ENCODE data around the gene SCAMP4.
"Not testable (repeated sequence)": the region's sequence is repeated elsewhere in the genome, so short reads cannot be mapped to it uniquely, and the experiment has no call there.

SCAMP4 gene

GRCh38 chr19:1866693-1867348 is 38.4 kb upstream of the SCAMP4 start:
- no peak for DNase-seq

GRCh38 chr19:1867349-1867724 is 37.9 kb upstream of the SCAMP4 start:
- DNase-seq: no peak

DNA sequence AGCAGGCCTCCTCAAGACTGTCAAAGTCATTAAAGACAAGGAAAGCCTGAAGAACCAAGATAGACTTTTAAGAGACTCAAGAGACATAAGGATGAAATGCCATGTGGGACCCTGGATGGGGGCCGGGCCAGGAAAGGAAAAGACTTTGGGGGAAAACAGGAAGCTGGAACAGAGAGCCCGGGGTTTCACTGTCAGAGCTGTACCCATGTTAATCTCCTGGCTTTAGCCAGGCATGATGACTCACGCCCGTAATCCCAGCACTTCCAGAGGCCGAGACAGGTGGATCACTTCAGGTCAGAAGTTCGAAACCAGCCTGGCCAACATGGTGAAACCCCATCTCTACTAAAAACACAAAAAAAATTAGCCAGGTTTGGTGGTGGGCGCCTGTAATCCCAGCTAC is 36.2 kb upstream of the SCAMP4 start:
- no peak for DNase-seq

GRCh38 chr19:1871140-1871597 is 34.0 kb upstream of the SCAMP4 start:
- DNase-seq: no peak

DNA sequence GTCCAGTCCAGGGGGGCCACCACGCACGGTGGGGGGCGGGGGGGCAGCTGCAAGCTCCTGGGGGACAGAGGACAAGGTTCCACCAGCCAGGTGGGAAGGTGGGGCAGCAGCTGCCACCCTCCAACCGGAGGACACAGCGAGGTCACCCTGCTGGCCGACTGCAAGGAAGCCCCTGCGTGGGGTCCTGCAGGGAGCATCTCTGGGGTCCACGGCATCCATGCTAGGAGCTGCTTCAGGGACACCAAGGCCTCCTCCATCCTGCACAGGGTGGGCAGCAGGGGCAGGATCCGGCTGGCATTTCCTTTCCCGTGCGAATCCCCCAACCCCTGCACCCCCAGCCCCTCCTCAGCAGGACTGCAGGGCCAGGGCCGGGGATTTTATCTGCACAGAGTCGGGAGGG is 33.6 kb upstream of the SCAMP4 start:
- DNase-seq: no peak

GRCh38 chr19:1872807-1873523 is 32.2 kb upstream of the SCAMP4 start:
- no peak for DNase-seq

GRCh38 chr19:1873524-1874473 is 31.4 kb upstream of the SCAMP4 start:
- DNase-seq: no peak

GRCh38 chr19:1874554-1875185 is 30.5 kb upstream of the SCAMP4 start:
- DNase-seq: peak; percentile 48

- DNase-seq: not testable (repeated sequence)
Measured at GRCh38 chr19:1875265-1875645, 29.9 kb upstream of the SCAMP4 start.

DNA sequence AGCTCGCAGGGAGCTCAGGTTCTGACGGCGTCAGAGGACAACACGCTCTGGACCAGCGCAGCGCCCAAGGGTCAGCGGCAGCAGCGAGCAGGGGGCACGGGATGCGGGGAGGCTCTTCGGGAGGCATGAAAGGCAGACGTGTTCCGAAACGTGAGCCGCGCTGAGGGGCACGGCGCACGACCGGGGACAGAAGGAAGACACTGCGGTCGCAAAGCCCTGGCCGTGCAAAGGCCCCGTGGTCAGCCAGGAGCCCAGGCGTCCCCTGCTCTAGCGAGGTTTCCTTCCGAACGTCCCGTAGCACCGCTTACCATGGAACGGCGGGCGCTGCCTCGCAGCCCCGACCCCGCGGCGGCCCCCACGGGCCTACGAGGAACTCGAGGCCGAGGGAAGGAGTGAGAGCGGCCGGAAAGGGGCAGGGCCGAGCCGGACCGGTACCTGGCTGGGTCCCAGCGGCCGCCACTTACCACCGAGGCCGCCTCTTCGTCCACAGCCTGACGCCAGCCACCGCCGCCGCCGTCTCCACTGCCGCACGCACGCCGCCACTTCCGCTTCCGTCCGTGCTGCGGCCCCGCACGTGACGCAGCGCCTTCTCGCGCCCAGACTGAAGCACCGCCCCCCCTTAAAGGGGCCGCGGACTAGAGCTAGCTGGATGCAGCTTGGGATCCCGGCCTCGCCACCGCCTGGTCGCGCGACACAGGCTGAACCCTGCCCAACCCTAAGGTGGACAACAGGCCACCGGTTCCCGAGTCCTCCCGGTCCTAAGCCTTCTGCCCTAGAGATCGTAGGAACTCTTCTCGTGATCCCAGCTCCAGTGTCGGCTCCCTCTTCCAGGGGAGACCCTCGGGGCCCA is 29.3 kb upstream of the SCAMP4 start:
- DNase-seq: peak; percentile 96

GRCh38 chr19:1876496-1877279 is 28.5 kb upstream of the SCAMP4 start:
- not testable (repeated sequence) for DNase-seq

GRCh38 chr19:1877280-1877660 is 27.9 kb upstream of the SCAMP4 start:
- not testable (repeated sequence) for DNase-seq

DNA sequence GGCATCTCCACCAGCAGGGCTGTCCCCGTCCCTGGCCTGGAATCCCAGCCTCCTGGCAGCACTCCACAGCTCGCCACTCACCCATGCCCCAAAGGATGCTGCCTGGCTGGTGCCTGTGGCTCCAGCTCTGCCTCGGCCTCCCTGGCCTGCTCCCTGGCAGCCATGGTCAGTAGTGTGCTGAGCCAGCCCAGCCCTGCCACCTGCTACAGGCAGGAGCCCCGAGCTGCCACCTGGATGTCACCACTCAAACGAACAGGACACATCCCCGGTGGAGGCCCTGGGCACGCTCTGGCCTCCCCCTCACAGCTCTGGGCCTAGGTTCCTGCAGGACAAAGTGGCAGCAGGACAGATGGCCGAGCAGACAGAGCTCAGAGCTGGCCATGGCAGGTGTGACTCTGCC is 26.6 kb upstream of the SCAMP4 start:
- DNase-seq: not testable (repeated sequence)

GRCh38 chr19:1879982-1880381 is 25.2 kb upstream of the SCAMP4 start:
- DNase-seq: not testable (repeated sequence)

GRCh38 chr19:1880611-1881392 is 24.4 kb upstream of the SCAMP4 start:
- DNase-seq: no peak

- DNase-seq: not testable (repeated sequence)
Measured at GRCh38 chr19:1881393-1882088, 23.7 kb upstream of the SCAMP4 start.

DNA sequence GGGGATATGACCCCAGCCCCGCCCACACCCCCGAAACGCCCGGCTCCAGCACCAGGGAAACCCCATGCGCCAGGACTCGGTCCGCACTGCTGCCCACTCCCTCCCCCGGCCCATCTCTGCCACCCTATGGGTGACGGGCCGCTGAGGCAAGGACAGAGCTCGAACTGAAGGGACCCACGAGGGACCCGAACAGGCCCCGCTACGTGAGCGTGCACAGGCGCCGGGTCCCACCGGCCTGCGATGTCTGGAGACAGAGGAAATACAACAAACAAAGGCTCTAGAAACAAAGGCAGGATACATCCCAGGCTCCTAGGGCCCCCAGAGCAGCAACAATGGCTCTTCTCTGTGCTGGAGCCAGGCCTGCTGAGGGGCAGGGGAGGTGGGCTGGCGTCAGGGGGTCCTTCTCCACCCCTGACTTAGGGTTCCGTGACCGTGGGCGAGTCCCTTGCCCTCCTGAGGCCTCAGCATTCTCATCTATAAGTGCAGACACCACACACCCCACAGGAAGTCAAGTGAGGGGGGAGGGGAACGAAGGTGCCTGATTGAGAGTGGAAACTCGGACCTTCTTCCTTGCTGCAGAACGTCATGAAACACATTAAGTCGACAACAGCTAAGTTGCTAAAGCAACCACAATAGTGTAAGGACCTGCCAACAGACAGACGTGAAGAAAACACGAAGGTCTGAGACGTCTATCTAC is 23.0 kb upstream of the SCAMP4 start:
- no peak for DNase-seq

GRCh38 chr19:1882786-1883692 is 22.2 kb upstream of the SCAMP4 start:
- no peak for DNase-seq

Data from suppressor macrophage treated with lipopolysaccharide for 4 hours (primary cell).